CD14-positive monocyte (primary cell): ENCODE results near the gene TNIP3. TPM values are rescaled to one million over a fixed set of nuclear protein-coding genes. Genes with fewer than 3 reads are reported as not detected.

Experiments
- DNase-seq, 3 donors: peaks; one replicate each; pipeline ENCODE4 v3.0.0-alpha.2; 2011 to 2022
- H2AFZ ChIP-seq: 2 replicates; pipeline ENCODE4 v1.6.0; 2012; ENCODE audit warnings: mild to moderate bottlenecking, low read depth, low read length, inconsistent platforms; ENCODE audit not compliant: insufficient read depth, poor library complexity, severe bottlenecking
- H3K27ac ChIP-seq, 2 donors: 1 replicate in 1 of 2; 2 replicates in 1 of 2; pipeline ENCODE4 v1.5.1; 2012 to 2013; ENCODE audit warnings: low read length in 2 of 2, control low read depth in 1 of 2, inconsistent platforms in 1 of 2, low read depth in 1 of 2, mild to moderate bottlenecking in 1 of 2
- H3K27me3 ChIP-seq, 2 donors: one replicate each; pipeline versions ENCODE4 v1.6.0 to v1.6.1; 2011 to 2013; ENCODE audit warnings: low read length in 2 of 2; ENCODE audit not compliant: control insufficient read depth in 2 of 2, insufficient read depth in 2 of 2
- H3K36me3 ChIP-seq, 2 donors: replicated peaks in 1 of 2; 1 replicate in 1 of 2; 2 replicates in 1 of 2; pipeline versions ENCODE4 v1.5.1 to v1.6.1; 2012 to 2013; ENCODE audit warnings: low read length in 2 of 2, control low read depth in 1 of 2, inconsistent platforms in 1 of 2, mild to moderate bottlenecking in 1 of 2; ENCODE audit not compliant: insufficient read depth in 2 of 2, control insufficient read depth in 1 of 2
- H3K4me1 ChIP-seq, 2 donors: 1 replicate in 1 of 2; 2 replicates in 1 of 2; pipeline versions ENCODE4 v1.5.1 to v1.6.1; 2012 to 2013; ENCODE audit warnings: low read length in 2 of 2, control low read depth in 1 of 2, inconsistent platforms in 1 of 2, mild to moderate bottlenecking in 1 of 2, moderate library complexity in 1 of 2; ENCODE audit not compliant: insufficient read depth in 2 of 2, control insufficient read depth in 1 of 2
- H3K4me2 ChIP-seq: replicated peaks from 2 replicates; pipeline ENCODE3; 2012; ENCODE audit warnings: low read length, moderate library complexity, mild to moderate bottlenecking; ENCODE audit not compliant: poor library complexity, severe bottlenecking; ENCODE audit errors: extremely low read depth
- H3K4me3 ChIP-seq, 3 experiments: fragments of 200-600 bp in 1 of 3; sonication (generic) in 1 of 3; replicated peaks in 1 of 3; 1 replicate in 2 of 3; 2 replicates in 1 of 3; pipeline ENCODE4 v1.5.1; 2011 to 2013; ENCODE audit warnings: low read length in 3 of 3, mild to moderate bottlenecking in 3 of 3, control low read depth in 2 of 3, low read depth in 2 of 3, inconsistent platforms in 1 of 3, moderate library complexity in 1 of 3
- H3K79me2 ChIP-seq: 2 replicates; pipeline ENCODE4 v1.6.0; 2012; ENCODE audit warnings: mild to moderate bottlenecking, control low read depth, inconsistent platforms, low read length, moderate library complexity; ENCODE audit not compliant: insufficient read depth
- H3K9ac ChIP-seq: 2 replicates; pipeline ENCODE4 v1.6.0; 2017; ENCODE audit warnings: low read length, mild to moderate bottlenecking; ENCODE audit not compliant: insufficient read depth, poor library complexity, severe bottlenecking
- H3K9me3 ChIP-seq, 2 donors: replicated peaks in 1 of 2; 1 replicate in 1 of 2; 2 replicates in 1 of 2; pipeline versions ENCODE4 v1.5.1 to v1.6.1; 2012 to 2013; ENCODE audit warnings: low read length in 2 of 2, control low read depth in 1 of 2; ENCODE audit not compliant: control insufficient read depth in 1 of 2, insufficient read depth in 1 of 2
- H4K20me1 ChIP-seq: 2 replicates; pipeline ENCODE4 v1.6.0; 2012; ENCODE audit warnings: mild to moderate bottlenecking, low read length, control low read depth, moderate library complexity; ENCODE audit not compliant: insufficient read depth
- H3K27ac Mint-ChIP-seq, 7 donors: one replicate each; pipeline ENCODE4 v1.8.0; 2020; ENCODE audit warnings: mild to moderate bottlenecking in 7 of 7, mixed read lengths in 7 of 7, moderate library complexity in 6 of 7, inconsistent platforms in 2 of 7
- H3K27me3 Mint-ChIP-seq, 3 donors: one replicate each; pipeline ENCODE4 v1.8.0; 2021 to 2022; ENCODE audit warnings: low read depth in 3 of 3, mild to moderate bottlenecking in 3 of 3, mixed read lengths in 3 of 3, moderate library complexity in 3 of 3, inconsistent platforms in 1 of 3
- H3K36me3 Mint-ChIP-seq, 2 donors: one replicate each; pipeline ENCODE4 v1.8.0; 2020; ENCODE audit warnings: mixed read lengths in 2 of 2, inconsistent platforms in 1 of 2, mild to moderate bottlenecking in 1 of 2
- H3K4me1 Mint-ChIP-seq: one replicate; pipeline ENCODE4 v1.8.0; 2020; ENCODE audit warnings: mild to moderate bottlenecking, mixed read lengths
- H3K4me3 Mint-ChIP-seq, 2 donors: one replicate each; pipeline ENCODE4 v1.8.0; 2020; ENCODE audit warnings: mild to moderate bottlenecking in 2 of 2, mixed read lengths in 2 of 2, moderate library complexity in 1 of 2
- H3K9me3 Mint-ChIP-seq, 7 donors: one replicate each; pipeline ENCODE4 v1.8.0; 2020 to 2022; ENCODE audit warnings: mixed read lengths in 7 of 7, mild to moderate bottlenecking in 6 of 7, moderate library complexity in 6 of 7, inconsistent platforms in 2 of 7
- WGBS: methylation state at CpG from one replicate; pipeline ENCODE4 v1.1.5; 2013; ENCODE audit warnings: missing lambda C conversion rate; ENCODE audit not compliant: insufficient coverage; 5-methylcytosine and 5-hydroxymethylcytosine counted together
- intact Hi-C, 2 donors: fragments of 100-400 bp; cut with micrococcal nuclease; formaldehyde crosslinking; loops; one replicate each; pipeline versions ENCODE4 v1.15.0 to v1.15.1; 2023
- polyA plus RNA-seq, 3 donors: library from polyadenylated mRNA; depleted of rRNA in 1 of 3; unstranded in 2 of 3; stranded (reverse) in 1 of 3; fragments of 300-500 nt in 2 of 3; fragments of >200 nt in 1 of 3; fragmentation: Illumina TruSeq in 2 of 3; gene quantifications; 1 replicate in 2 of 3; 2 replicates in 1 of 3; pipeline ENCODE4 v1.2.3, GENCODE V29; 2012 to 2021
- TF ChIP-seq, protein P1 (sequence below): fragments of 200-600 bp; IDR thresholded peaks from one replicate; pipeline ENCODE4 v1.8.0; 2022; ENCODE audit warnings: antibody characterized with exemption, mild to moderate bottlenecking

Gene TNIP3
- polyA plus RNA-seq, 3 donors: 0.20 TPM; not detected in 2

DNA sequence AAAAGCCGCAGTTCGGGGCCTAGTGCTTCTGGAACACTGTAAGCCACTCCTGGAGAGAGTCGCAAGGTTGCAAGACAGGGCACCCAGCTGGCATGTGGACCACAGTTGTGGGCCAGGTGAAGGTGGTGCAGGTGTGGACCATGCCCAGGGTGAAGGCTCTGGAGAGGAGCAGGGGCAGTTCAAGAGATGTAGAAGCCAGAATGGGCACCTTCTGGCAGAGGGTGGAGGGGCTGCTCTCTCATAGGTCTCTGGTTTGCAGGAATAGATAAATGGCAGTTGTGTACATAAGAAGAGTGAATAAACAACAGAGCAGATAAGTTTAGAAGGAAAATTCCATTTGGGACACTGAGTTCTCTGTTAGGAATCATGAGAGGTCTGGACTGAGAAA is 38.6 kb downstream of the TNIP3 start:
- H3K79me2 ChIP-seq: no peaks in the 10 kb centered on the region
- 96% methylated on average over 3 of the region's 3 CpGs for WGBS

DNA sequence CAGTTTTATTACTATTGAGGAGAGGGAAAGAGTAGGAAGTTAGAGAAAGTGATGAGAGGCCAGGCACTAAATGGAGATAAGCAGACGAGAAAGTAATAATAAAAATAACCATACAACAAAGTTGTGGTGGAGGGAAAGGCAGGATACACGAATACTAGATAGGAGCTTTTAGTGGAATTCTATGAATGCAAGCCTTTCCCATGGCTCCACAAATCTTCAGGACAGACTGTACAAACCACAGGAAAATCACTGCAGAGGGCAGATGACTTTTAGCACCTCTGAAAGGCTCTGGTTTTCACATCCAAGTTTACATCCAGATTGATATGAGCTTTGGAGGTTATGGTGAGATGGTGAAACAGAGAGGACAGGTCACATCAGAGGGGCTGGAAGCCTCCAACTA is 41.5 kb downstream of the TNIP3 start:
- no peak overlapping the region for H2AFZ ChIP-seq
- no peak overlapping the region for H3K4me2 ChIP-seq
- Mint-ChIP-seq H3K9me3 (no peaks in the 10 kb centered on the region), H3K4me1 (no peaks in the 10 kb centered on the region), H3K4me3 (no peak overlapping the region), H3K36me3 (no peaks in the 10 kb centered on the region), H3K27me3 (peaks cover 0 to 7% (median 3%) of the 10 kb centered on the region in 3 donors), H3K27ac (no peak overlapping the region)
- H3K4me3 ChIP-seq: no peak overlapping the region
- WGBS: no CpG with 5 or more reads among the region's 2 CpGs
- H3K36me3 ChIP-seq: no peaks in the 10 kb centered on the region
- H3K27ac ChIP-seq: no peak overlapping the region
- no peaks in the 10 kb centered on the region for H4K20me1 ChIP-seq
- intact Hi-C loops: no loop called here
- no peaks in the 10 kb centered on the region for H3K4me1 ChIP-seq
- no peak overlapping the region for H3K9ac ChIP-seq
- H3K9me3 ChIP-seq: no peaks in the 10 kb centered on the region
- no peaks in the 10 kb centered on the region for H3K79me2 ChIP-seq
- no peak for DNase-seq
- H3K27me3 ChIP-seq: no peaks in the 10 kb centered on the region
- TF ChIP-seq, protein P1, sequence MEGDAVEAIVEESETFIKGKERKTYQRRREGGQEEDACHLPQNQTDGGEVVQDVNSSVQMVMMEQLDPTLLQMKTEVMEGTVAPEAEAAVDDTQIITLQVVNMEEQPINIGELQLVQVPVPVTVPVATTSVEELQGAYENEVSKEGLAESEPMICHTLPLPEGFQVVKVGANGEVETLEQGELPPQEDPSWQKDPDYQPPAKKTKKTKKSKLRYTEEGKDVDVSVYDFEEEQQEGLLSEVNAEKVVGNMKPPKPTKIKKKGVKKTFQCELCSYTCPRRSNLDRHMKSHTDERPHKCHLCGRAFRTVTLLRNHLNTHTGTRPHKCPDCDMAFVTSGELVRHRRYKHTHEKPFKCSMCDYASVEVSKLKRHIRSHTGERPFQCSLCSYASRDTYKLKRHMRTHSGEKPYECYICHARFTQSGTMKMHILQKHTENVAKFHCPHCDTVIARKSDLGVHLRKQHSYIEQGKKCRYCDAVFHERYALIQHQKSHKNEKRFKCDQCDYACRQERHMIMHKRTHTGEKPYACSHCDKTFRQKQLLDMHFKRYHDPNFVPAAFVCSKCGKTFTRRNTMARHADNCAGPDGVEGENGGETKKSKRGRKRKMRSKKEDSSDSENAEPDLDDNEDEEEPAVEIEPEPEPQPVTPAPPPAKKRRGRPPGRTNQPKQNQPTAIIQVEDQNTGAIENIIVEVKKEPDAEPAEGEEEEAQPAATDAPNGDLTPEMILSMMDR: no peak

More for the DNA sequence above, 38.6 kb downstream of the TNIP3 start:
- DNase-seq: no peak
- H3K36me3 ChIP-seq: no peaks in the 10 kb centered on the region
- peaks cover 0 to 3% (median 3%) of the 10 kb centered on the region in 3 donors for H3K27me3 Mint-ChIP-seq
- no peak overlapping the region for H3K27ac ChIP-seq
- no peak overlapping the region for H3K4me3 ChIP-seq
- no peaks in the 10 kb centered on the region for H3K9me3 ChIP-seq
- TF ChIP-seq, protein P1: no peak
- peaks cover 0 to 2% (median 0%) of the 10 kb centered on the region in 7 donors for H3K9me3 Mint-ChIP-seq
- H3K4me3 Mint-ChIP-seq: no peak overlapping the region
- H3K27ac Mint-ChIP-seq: peak overlapping the region in 1 of 7 donors; percentile 11
- intact Hi-C loops: no loop called here
- no peak overlapping the region for H2AFZ ChIP-seq
- H3K4me2 ChIP-seq: no peak overlapping the region
- no peaks in the 10 kb centered on the region for H3K4me1 ChIP-seq
- peaks cover 2% of the 10 kb centered on the region for H3K4me1 Mint-ChIP-seq
- no peaks in the 10 kb centered on the region for H4K20me1 ChIP-seq
- no peak overlapping the region for H3K9ac ChIP-seq
- no peaks in the 10 kb centered on the region for H3K36me3 Mint-ChIP-seq
- no peaks in the 10 kb centered on the region for H3K27me3 ChIP-seq
